Fibroblast of lung (primary cell): ENCODE data around the gene PLEKHB2. TPM values are rescaled to one million over a fixed set of nuclear protein-coding genes. Genes with fewer than 3 reads are reported as not detected.

Experiments
- DNase-seq, 2 donors: peaks; one replicate each; pipeline versions ENCODE4 v3.0.0 to v3.0.0-alpha.2; 2010; ENCODE audit warnings: low read depth in 2 of 2
- H2AFZ ChIP-seq: 2 replicates; pipeline ENCODE4 v1.5.1; 2012; ENCODE audit warnings: low read length, control low read depth, inconsistent platforms
- H3K27ac ChIP-seq: 2 replicates; pipeline ENCODE4 v1.5.1; 2011; ENCODE audit warnings: low read length, control low read depth; ENCODE audit not compliant: insufficient read depth
- H3K27me3 ChIP-seq: 2 replicates; pipeline ENCODE4 v1.5.1; 2011; ENCODE audit warnings: mild to moderate bottlenecking, low read length; ENCODE audit not compliant: control insufficient read depth, insufficient read depth
- H3K36me3 ChIP-seq: 2 replicates; pipeline ENCODE4 v1.5.1; 2011; ENCODE audit warnings: low read length; ENCODE audit not compliant: control insufficient read depth, insufficient read depth
- H3K4me1 ChIP-seq: 2 replicates; pipeline ENCODE4 v1.5.1; 2011; ENCODE audit warnings: low read length; ENCODE audit not compliant: control insufficient read depth, insufficient read depth; ENCODE audit errors: extremely low read depth
- H3K4me2 ChIP-seq: 2 replicates; pipeline ENCODE4 v1.5.1; 2011; ENCODE audit warnings: low read length, control low read depth; ENCODE audit not compliant: insufficient read depth; ENCODE audit errors: extremely low read depth
- H3K4me3 ChIP-seq, 4 experiments: fragments of 200-600 bp in 1 of 4; sonication (generic) in 1 of 4; replicated peaks in 1 of 4; 2 replicates each; pipeline ENCODE4 v1.5.1; 2011 to 2016; ENCODE audit warnings: low read length in 4 of 4, low read depth in 3 of 4, mild to moderate bottlenecking in 3 of 4, control low read depth in 2 of 4, inconsistent platforms in 1 of 4, mixed read lengths in 1 of 4; ENCODE audit not compliant: insufficient read depth in 1 of 4; ENCODE audit errors: control extremely low read depth in 1 of 4
- H3K79me2 ChIP-seq: 2 replicates; pipeline ENCODE4 v1.5.1; 2012; ENCODE audit warnings: mild to moderate bottlenecking, low read length, inconsistent platforms; ENCODE audit not compliant: control insufficient read depth, insufficient read depth
- H3K9ac ChIP-seq: 2 replicates; pipeline ENCODE4 v1.5.1; 2011; ENCODE audit warnings: mild to moderate bottlenecking, low read length, control low read depth; ENCODE audit not compliant: insufficient read depth
- H3K9me3 ChIP-seq: 2 replicates; pipeline ENCODE4 v1.5.1; 2012; ENCODE audit warnings: low read depth, low read length; ENCODE audit not compliant: control insufficient read depth, insufficient read depth
- H4K20me1 ChIP-seq: 2 replicates; pipeline ENCODE4 v1.5.1; 2011; ENCODE audit warnings: low read length; ENCODE audit not compliant: control insufficient read depth, insufficient read depth; ENCODE audit errors: extremely low read depth
- CTCF ChIP-seq, 2 donors: IDR thresholded peaks in 1 of 2; conservative IDR thresholded peaks in 1 of 2; 1 replicate in 1 of 2; 2 replicates in 1 of 2; pipeline ENCODE4 v1.5.1; 2011 to 2012; ENCODE audit warnings: low read length in 2 of 2, control low read depth in 1 of 2, inconsistent platforms in 1 of 2, low read depth in 1 of 2, mild to moderate bottlenecking in 1 of 2
- EZH2 ChIP-seq: IDR thresholded peaks from 2 replicates; pipeline ENCODE4 v1.5.1; 2012; ENCODE audit warnings: low read length, control low read depth, mild to moderate bottlenecking; ENCODE audit errors: missing control alignments
- polyA plus RNA-seq, 2 donors: library from polyadenylated mRNA; depleted of rRNA in 1 of 2; stranded (reverse) in 1 of 2; unstranded in 1 of 2; fragments of >200 nt; gene quantifications; 2 replicates each; pipeline ENCODE4 v1.2.1, GENCODE V29; 2011 to 2012; ENCODE audit warnings: missing spikeins in 1 of 2
- total RNA-seq: library from RNA; depleted of rRNA; stranded (reverse); fragments of >200 nt; gene quantifications from 2 replicates; pipeline ENCODE4 v1.2.1, GENCODE V29; 2014

The PLEKHB2 gene
- total and polyA plus RNA-seq, 2 donors (not counting 1 experiment from before 2014, with no cell fraction given), result 79.6 to 94.0 TPM

GRCh38 chr2:131056932-131057287 lies 48.2 kb upstream of the PLEKHB2 start:
- no peak overlapping the region for H3K9ac ChIP-seq
- no peaks in the 10 kb centered on the region for H3K27me3 ChIP-seq
- no peaks in the 10 kb centered on the region for H4K20me1 ChIP-seq
- peaks cover 56% of the 10 kb centered on the region for H3K79me2 ChIP-seq
- H3K4me2 ChIP-seq, result no peak overlapping the region
- H3K9me3 ChIP-seq, result no peaks in the 10 kb centered on the region
- no peak overlapping the region for H3K27ac ChIP-seq
- no peak for TF ChIP-seq CTCF (conservative IDR thresholded peaks at IDR 0.05 in 1 of 2, IDR thresholded peaks at IDR 0.05 in 1 of 2; ENCODE audit: low read depth in 1 of 2, low read length in 2 of 2)
- TF ChIP-seq EZH2, result no peak
- H2AFZ ChIP-seq, result no peak overlapping the region
- no peak overlapping the region for H3K4me3 ChIP-seq
- DNase-seq, result no peak
- H3K4me1 ChIP-seq, result no peaks in the 10 kb centered on the region
- peaks cover 16% of the 10 kb centered on the region for H3K36me3 ChIP-seq

- H3K9me3 ChIP-seq, result no peaks in the 10 kb centered on the region
- H3K27ac ChIP-seq, result no peak overlapping the region
- no peak overlapping the region for H3K4me3 ChIP-seq
- no peak overlapping the region for H2AFZ ChIP-seq
- no peaks in the 10 kb centered on the region for H3K4me1 ChIP-seq
- no peak for DNase-seq
- H3K27me3 ChIP-seq, result no peaks in the 10 kb centered on the region
- H4K20me1 ChIP-seq, result peaks cover 2% of the 10 kb centered on the region
- TF ChIP-seq EZH2, result no peak
- no peak for TF ChIP-seq CTCF (conservative IDR thresholded peaks at IDR 0.05 in 1 of 2, IDR thresholded peaks at IDR 0.05 in 1 of 2; ENCODE audit: low read depth in 1 of 2, low read length in 2 of 2)
- H3K79me2 ChIP-seq, result peaks cover 67% of the 10 kb centered on the region
- no peak overlapping the region for H3K9ac ChIP-seq
- no peak overlapping the region for H3K4me2 ChIP-seq
- peaks cover 14% of the 10 kb centered on the region for H3K36me3 ChIP-seq
Observed at GRCh38 chr2:131058214-131058843, 46.8 kb upstream of the PLEKHB2 start.

- Histone ChIP-seq H3K36me3 (peaks cover 12% of the 10 kb centered on the region), H3K79me2 (peaks cover 72% of the 10 kb centered on the region), H3K4me1 (no peaks in the 10 kb centered on the region), H3K27me3 (no peaks in the 10 kb centered on the region), H3K9ac (no peak overlapping the region), H3K4me3 (no peak overlapping the region), H3K4me2 (no peak overlapping the region), H2AFZ (no peak overlapping the region), H3K9me3 (no peaks in the 10 kb centered on the region), H4K20me1 (peaks cover 2% of the 10 kb centered on the region), H3K27ac (no peak overlapping the region)
- no peak for DNase-seq
- TF ChIP-seq EZH2 (no peak), CTCF (conservative IDR thresholded peaks at IDR 0.05 in 1 of 2, IDR thresholded peaks at IDR 0.05 in 1 of 2; ENCODE audit: low read depth in 1 of 2, low read length in 2 of 2) (no peak)
Observed at GRCh38 chr2:131058920-131059319, 46.2 kb upstream of the PLEKHB2 start.
